Measurements from ENCODE around the gene RPS24.

DNA sequence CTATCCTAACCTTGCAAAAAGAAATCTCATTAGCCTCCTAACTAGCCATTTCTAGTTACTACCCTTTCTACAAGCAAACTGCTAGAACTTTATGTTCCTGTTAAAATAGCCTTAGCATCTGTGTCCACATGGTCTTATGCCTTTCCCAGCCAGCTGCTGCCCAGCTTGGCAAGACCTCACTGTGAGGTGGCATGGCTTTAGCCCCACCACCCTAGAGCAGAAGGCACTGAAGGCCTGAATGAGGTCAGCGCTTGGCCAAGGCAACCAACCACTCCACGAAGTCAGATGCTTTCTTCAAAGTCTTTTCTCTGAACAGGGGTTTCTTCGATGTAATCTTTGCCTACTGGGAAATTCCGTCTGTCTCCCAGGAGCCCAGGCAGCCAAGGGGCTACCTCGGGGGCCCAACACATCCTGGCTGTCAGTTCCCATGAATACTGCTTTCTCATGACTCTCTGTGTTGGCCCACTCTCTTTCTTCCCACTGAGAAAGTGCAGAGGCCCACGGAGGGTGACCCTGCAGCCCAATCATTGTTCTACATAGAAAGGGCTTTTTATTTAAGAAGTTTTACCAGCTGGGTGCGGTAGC, 45.9 kb upstream of the RPS24 start:
- TF ChIP-seq, protein P1, sequence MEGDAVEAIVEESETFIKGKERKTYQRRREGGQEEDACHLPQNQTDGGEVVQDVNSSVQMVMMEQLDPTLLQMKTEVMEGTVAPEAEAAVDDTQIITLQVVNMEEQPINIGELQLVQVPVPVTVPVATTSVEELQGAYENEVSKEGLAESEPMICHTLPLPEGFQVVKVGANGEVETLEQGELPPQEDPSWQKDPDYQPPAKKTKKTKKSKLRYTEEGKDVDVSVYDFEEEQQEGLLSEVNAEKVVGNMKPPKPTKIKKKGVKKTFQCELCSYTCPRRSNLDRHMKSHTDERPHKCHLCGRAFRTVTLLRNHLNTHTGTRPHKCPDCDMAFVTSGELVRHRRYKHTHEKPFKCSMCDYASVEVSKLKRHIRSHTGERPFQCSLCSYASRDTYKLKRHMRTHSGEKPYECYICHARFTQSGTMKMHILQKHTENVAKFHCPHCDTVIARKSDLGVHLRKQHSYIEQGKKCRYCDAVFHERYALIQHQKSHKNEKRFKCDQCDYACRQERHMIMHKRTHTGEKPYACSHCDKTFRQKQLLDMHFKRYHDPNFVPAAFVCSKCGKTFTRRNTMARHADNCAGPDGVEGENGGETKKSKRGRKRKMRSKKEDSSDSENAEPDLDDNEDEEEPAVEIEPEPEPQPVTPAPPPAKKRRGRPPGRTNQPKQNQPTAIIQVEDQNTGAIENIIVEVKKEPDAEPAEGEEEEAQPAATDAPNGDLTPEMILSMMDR (IDR thresholded peaks at IDR 0.05) = no peak
- no peak for TF ChIP-seq POLR2A (IDR thresholded peaks at IDR 0.05)

All from testis (tissue), 2 donors.